Smooth muscle cell (in vitro differentiated cells): ENCODE measurements around the gene GFER. TPM values are rescaled to one million over a fixed set of nuclear protein-coding genes. Genes with fewer than 3 reads are reported as not detected.
A peak's percentile ranks its signal among the peaks of the same experiment; 100 is the strongest.

Experiments used
- DNase-seq: peaks from one replicate; lab custom pipeline; 2025; ENCODE audit not compliant: unreplicated experiment; lab: John Stamatoyannopoulos, UW
- H2AFZ ChIP-seq: fragments of 200-600 bp; sonication (generic); 2 replicates; pipeline ENCODE4 v1.6.0; 2016; ENCODE audit warnings: antibody characterized with exemption, low read depth, mild to moderate bottlenecking
- H3F3A ChIP-seq: fragments of 200-600 bp; sonication (generic); 2 replicates; pipeline ENCODE4 v1.6.0; 2017; ENCODE audit warnings: antibody characterized with exemption, low read depth
- H3K27ac ChIP-seq: fragments of 200-600 bp; sonication (generic); 2 replicates; pipeline ENCODE4 v1.5.1; 2016; ENCODE audit warnings: low read depth, mild to moderate bottlenecking
- H3K27me3 ChIP-seq: fragments of 200-600 bp; sonication (generic); 2 replicates; pipeline ENCODE4 v1.6.1; 2016; ENCODE audit warnings: low read depth, mild to moderate bottlenecking
- H3K36me3 ChIP-seq: fragments of 200-600 bp; sonication (generic); 2 replicates; pipeline ENCODE4 v1.5.1; 2016; ENCODE audit warnings: low read depth
- H3K4me1 ChIP-seq: fragments of 200-600 bp; sonication (generic); 2 replicates; pipeline ENCODE4 v1.5.1; 2016; ENCODE audit warnings: low read depth
- H3K4me2 ChIP-seq: fragments of 200-600 bp; sonication (generic); 2 replicates; pipeline ENCODE4 v1.6.0; 2016; ENCODE audit warnings: mild to moderate bottlenecking
- H3K4me3 ChIP-seq: fragments of 200-600 bp; sonication (generic); 2 replicates; pipeline ENCODE4 v1.5.1; 2016; ENCODE audit warnings: mild to moderate bottlenecking
- H3K79me2 ChIP-seq: fragments of 200-600 bp; sonication (generic); 2 replicates; pipeline ENCODE4 v1.6.0; 2016; ENCODE audit warnings: low read depth, mild to moderate bottlenecking
- H3K9ac ChIP-seq: fragments of 200-600 bp; sonication (generic); 2 replicates; pipeline ENCODE4 v1.6.0; 2016; ENCODE audit warnings: low read depth
- H3K9me3 ChIP-seq: fragments of 200-600 bp; sonication (generic); replicated peaks from 2 replicates; pipeline ENCODE4 v1.5.1; 2016; ENCODE audit warnings: low read depth
- H4K20me1 ChIP-seq: fragments of 200-600 bp; sonication (generic); 2 replicates; pipeline ENCODE4 v1.6.0; 2016; ENCODE audit warnings: low read depth
- CTCF ChIP-seq: fragments of 200-600 bp; sonication (generic); IDR thresholded peaks from 2 replicates; pipeline ENCODE4 v1.5.1; 2017; ENCODE audit warnings: borderline replicate concordance, mild to moderate bottlenecking, antibody characterized with exemption; ENCODE audit not compliant: insufficient read depth, poor library complexity, severe bottlenecking
- WGBS: methylation state at CpG from one replicate; pipeline ENCODE4 v1.1.7; 2016; ENCODE audit warnings: low lambda C conversion rate; 5-methylcytosine and 5-hydroxymethylcytosine counted together
- polyA plus RNA-seq: library from polyadenylated mRNA; unstranded; fragments of >200 nt; fragmentation: Nextera tagmentation; extraction: Ambion mirVana; gene quantifications from 2 replicates; pipeline ENCODE4 v1.2.1, GENCODE V29; 2016
- total RNA-seq: library from RNA; depleted of rRNA; stranded (reverse); fragments of >200 nt; gene quantifications from 2 replicates; pipeline ENCODE4 v1.2.3, GENCODE V29; 2014

The GFER gene
- total and polyA plus RNA-seq, 2 experiments from 2014 or later, result 15.1 to 41.2 TPM

- Histone ChIP-seq H2AFZ (no peak overlapping the region), H3K9me3 (no peaks in the 10 kb centered on the region), H3K4me1 (peaks cover 10% of the 10 kb centered on the region), H3K27ac (no peak overlapping the region), H3K9ac (no peak overlapping the region), H3K79me2 (peaks cover 9% of the 10 kb centered on the region), H3K36me3 (no peaks in the 10 kb centered on the region), H3F3A (no peaks in the 10 kb centered on the region), H3K4me3 (no peak overlapping the region), H3K27me3 (no peaks in the 10 kb centered on the region), H3K4me2 (no peak overlapping the region), H4K20me1 (peaks cover 8% of the 10 kb centered on the region)
- no peak for TF ChIP-seq CTCF
- WGBS, result 95% methylated on average over 15 of the region's 15 CpGs
- no peak for DNase-seq
Measured at GRCh38 chr16:2013527-2013926, 29.5 kb downstream of the GFER start.

DNA sequence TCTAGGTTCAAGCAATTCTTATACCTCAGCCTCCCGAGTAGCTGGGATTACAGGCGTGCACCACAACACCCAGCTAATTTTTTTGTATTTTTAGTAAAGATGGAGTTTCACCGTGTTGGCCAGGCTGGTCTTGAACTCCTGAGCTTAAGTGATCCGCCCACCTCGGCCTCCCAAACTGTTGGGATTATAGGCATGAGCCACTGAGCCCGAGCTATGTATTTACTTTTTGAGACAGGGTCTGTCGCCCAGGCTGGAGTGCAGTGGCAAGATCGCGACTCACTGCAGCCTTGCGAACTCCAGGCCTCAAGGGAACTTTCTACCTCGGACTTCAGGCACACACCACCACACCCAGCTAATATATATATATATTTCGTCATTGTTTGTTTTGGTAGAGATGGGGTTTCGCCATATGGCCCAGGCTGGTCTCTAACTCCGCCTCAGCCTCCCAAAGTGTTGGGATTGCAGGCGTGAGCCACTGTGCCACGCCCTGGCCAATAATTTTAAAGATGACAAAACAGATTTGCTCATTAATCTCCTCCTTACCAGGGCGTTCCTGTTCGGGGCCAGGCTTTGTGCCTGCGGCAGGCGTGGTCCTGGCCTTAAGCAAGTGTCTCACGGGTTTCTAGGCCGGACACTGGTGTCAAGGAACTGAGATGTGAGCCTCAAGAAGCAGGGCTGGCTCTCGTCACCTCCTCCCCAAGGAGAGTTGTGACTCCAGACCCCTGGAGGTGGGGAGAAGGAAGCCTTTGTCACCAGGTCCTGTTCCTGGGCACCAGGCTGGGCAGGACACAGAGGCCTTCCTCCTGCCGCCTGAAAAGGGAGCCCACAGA is 31.3 kb downstream of the GFER start:
- Histone ChIP-seq H3K4me2 (no peak overlapping the region), H2AFZ (no peak overlapping the region), H3F3A (no peaks in the 10 kb centered on the region), H3K9me3 (no peaks in the 10 kb centered on the region), H3K9ac (no peak overlapping the region), H3K27ac (no peak overlapping the region), H3K4me1 (peaks cover 8% of the 10 kb centered on the region), H4K20me1 (no peaks in the 10 kb centered on the region), H3K4me3 (no peak overlapping the region), H3K36me3 (no peaks in the 10 kb centered on the region), H3K79me2 (no peaks in the 10 kb centered on the region), H3K27me3 (no peaks in the 10 kb centered on the region)
- TF ChIP-seq CTCF, result no peak
- DNase-seq, result no peak
- 80% methylated on average over 24 of the region's 24 CpGs for WGBS

DNA sequence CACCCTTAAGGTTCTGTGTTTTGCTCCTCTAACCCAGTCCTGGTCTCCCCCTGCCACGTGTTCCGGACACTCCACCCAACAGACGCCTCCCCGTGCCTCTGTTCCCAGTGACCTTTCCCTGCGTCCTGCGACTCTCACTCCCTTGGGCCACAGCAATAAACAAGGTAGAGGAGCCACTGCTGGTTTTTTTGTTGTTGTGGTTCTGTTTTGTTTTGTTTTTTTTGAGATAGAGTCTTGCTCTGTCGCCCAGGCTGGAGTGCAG is 31.9 kb downstream of the GFER start:
- Histone ChIP-seq H3F3A (no peaks in the 10 kb centered on the region), H3K4me1 (peaks cover 10% of the 10 kb centered on the region), H3K27me3 (no peaks in the 10 kb centered on the region), H2AFZ (no peak overlapping the region), H3K36me3 (no peaks in the 10 kb centered on the region), H3K79me2 (no peaks in the 10 kb centered on the region), H3K4me3 (no peak overlapping the region), H3K9me3 (no peaks in the 10 kb centered on the region), H3K4me2 (no peak overlapping the region), H3K9ac (no peak overlapping the region), H4K20me1 (no peaks in the 10 kb centered on the region), H3K27ac (no peak overlapping the region)
- no peak for TF ChIP-seq CTCF
- DNase-seq, result no peak
- 92% methylated on average over 7 of the region's 7 CpGs for WGBS

- H3K4me2 ChIP-seq, result no peak overlapping the region
- H2AFZ ChIP-seq, result no peak overlapping the region
- no peaks in the 10 kb centered on the region for H3K36me3 ChIP-seq
- H3F3A ChIP-seq, result no peaks in the 10 kb centered on the region
- H3K4me3 ChIP-seq, result no peak overlapping the region
- H3K27me3 ChIP-seq, result no peaks in the 10 kb centered on the region
- H4K20me1 ChIP-seq, result no peaks in the 10 kb centered on the region
- peak; percentile 42 for TF ChIP-seq CTCF
- WGBS, result 36% methylated on average over 13 of the region's 13 CpGs
- H3K27ac ChIP-seq, result no peak overlapping the region
- peaks cover 10% of the 10 kb centered on the region for H3K4me1 ChIP-seq
- no peak overlapping the region for H3K9ac ChIP-seq
- no peaks in the 10 kb centered on the region for H3K9me3 ChIP-seq
- no peaks in the 10 kb centered on the region for H3K79me2 ChIP-seq
- no peak for DNase-seq
Measured at GRCh38 chr16:2016407-2016922, 32.5 kb downstream of the GFER start.
